CD14-positive monocyte (primary cell): ENCODE results near the gene ICAM2. TPM values are rescaled to one million over a fixed set of nuclear protein-coding genes. Genes with fewer than 3 reads are reported as not detected.
A peak's percentile ranks its signal among the peaks of the same experiment; 100 is the strongest.

Experiments used
- DNase-seq, 3 donors: peaks; one replicate each; pipeline ENCODE4 v3.0.0-alpha.2; 2011 to 2022
- H2AFZ ChIP-seq: 2 replicates; pipeline ENCODE4 v1.6.0; 2012; ENCODE audit warnings: mild to moderate bottlenecking, low read depth, low read length, inconsistent platforms; ENCODE audit not compliant: insufficient read depth, poor library complexity, severe bottlenecking
- H3K27ac ChIP-seq, 2 donors: 1 replicate in 1 of 2; 2 replicates in 1 of 2; pipeline ENCODE4 v1.5.1; 2012 to 2013; ENCODE audit warnings: low read length in 2 of 2, control low read depth in 1 of 2, inconsistent platforms in 1 of 2, low read depth in 1 of 2, mild to moderate bottlenecking in 1 of 2
- H3K27me3 ChIP-seq, 2 donors: one replicate each; pipeline versions ENCODE4 v1.6.0 to v1.6.1; 2011 to 2013; ENCODE audit warnings: low read length in 2 of 2; ENCODE audit not compliant: control insufficient read depth in 2 of 2, insufficient read depth in 2 of 2
- H3K36me3 ChIP-seq, 2 donors: replicated peaks in 1 of 2; 1 replicate in 1 of 2; 2 replicates in 1 of 2; pipeline versions ENCODE4 v1.5.1 to v1.6.1; 2012 to 2013; ENCODE audit warnings: low read length in 2 of 2, control low read depth in 1 of 2, inconsistent platforms in 1 of 2, mild to moderate bottlenecking in 1 of 2; ENCODE audit not compliant: insufficient read depth in 2 of 2, control insufficient read depth in 1 of 2
- H3K4me1 ChIP-seq, 2 donors: 1 replicate in 1 of 2; 2 replicates in 1 of 2; pipeline versions ENCODE4 v1.5.1 to v1.6.1; 2012 to 2013; ENCODE audit warnings: low read length in 2 of 2, control low read depth in 1 of 2, inconsistent platforms in 1 of 2, mild to moderate bottlenecking in 1 of 2, moderate library complexity in 1 of 2; ENCODE audit not compliant: insufficient read depth in 2 of 2, control insufficient read depth in 1 of 2
- H3K4me2 ChIP-seq: replicated peaks from 2 replicates; pipeline ENCODE3; 2012; ENCODE audit warnings: low read length, moderate library complexity, mild to moderate bottlenecking; ENCODE audit not compliant: poor library complexity, severe bottlenecking; ENCODE audit errors: extremely low read depth
- H3K4me3 ChIP-seq, 3 experiments: fragments of 200-600 bp in 1 of 3; sonication (generic) in 1 of 3; replicated peaks in 1 of 3; 1 replicate in 2 of 3; 2 replicates in 1 of 3; pipeline ENCODE4 v1.5.1; 2011 to 2013; ENCODE audit warnings: low read length in 3 of 3, mild to moderate bottlenecking in 3 of 3, control low read depth in 2 of 3, low read depth in 2 of 3, inconsistent platforms in 1 of 3, moderate library complexity in 1 of 3
- H3K79me2 ChIP-seq: 2 replicates; pipeline ENCODE4 v1.6.0; 2012; ENCODE audit warnings: mild to moderate bottlenecking, control low read depth, inconsistent platforms, low read length, moderate library complexity; ENCODE audit not compliant: insufficient read depth
- H3K9ac ChIP-seq: 2 replicates; pipeline ENCODE4 v1.6.0; 2017; ENCODE audit warnings: low read length, mild to moderate bottlenecking; ENCODE audit not compliant: insufficient read depth, poor library complexity, severe bottlenecking
- H3K9me3 ChIP-seq, 2 donors: replicated peaks in 1 of 2; 1 replicate in 1 of 2; 2 replicates in 1 of 2; pipeline versions ENCODE4 v1.5.1 to v1.6.1; 2012 to 2013; ENCODE audit warnings: low read length in 2 of 2, control low read depth in 1 of 2; ENCODE audit not compliant: control insufficient read depth in 1 of 2, insufficient read depth in 1 of 2
- H4K20me1 ChIP-seq: 2 replicates; pipeline ENCODE4 v1.6.0; 2012; ENCODE audit warnings: mild to moderate bottlenecking, low read length, control low read depth, moderate library complexity; ENCODE audit not compliant: insufficient read depth
- H3K27ac Mint-ChIP-seq, 7 donors: one replicate each; pipeline ENCODE4 v1.8.0; 2020; ENCODE audit warnings: mild to moderate bottlenecking in 7 of 7, mixed read lengths in 7 of 7, moderate library complexity in 6 of 7, inconsistent platforms in 2 of 7
- H3K27me3 Mint-ChIP-seq, 3 donors: one replicate each; pipeline ENCODE4 v1.8.0; 2021 to 2022; ENCODE audit warnings: low read depth in 3 of 3, mild to moderate bottlenecking in 3 of 3, mixed read lengths in 3 of 3, moderate library complexity in 3 of 3, inconsistent platforms in 1 of 3
- H3K36me3 Mint-ChIP-seq, 2 donors: one replicate each; pipeline ENCODE4 v1.8.0; 2020; ENCODE audit warnings: mixed read lengths in 2 of 2, inconsistent platforms in 1 of 2, mild to moderate bottlenecking in 1 of 2
- H3K4me1 Mint-ChIP-seq: one replicate; pipeline ENCODE4 v1.8.0; 2020; ENCODE audit warnings: mild to moderate bottlenecking, mixed read lengths
- H3K4me3 Mint-ChIP-seq, 2 donors: one replicate each; pipeline ENCODE4 v1.8.0; 2020; ENCODE audit warnings: mild to moderate bottlenecking in 2 of 2, mixed read lengths in 2 of 2, moderate library complexity in 1 of 2
- H3K9me3 Mint-ChIP-seq, 7 donors: one replicate each; pipeline ENCODE4 v1.8.0; 2020 to 2022; ENCODE audit warnings: mixed read lengths in 7 of 7, mild to moderate bottlenecking in 6 of 7, moderate library complexity in 6 of 7, inconsistent platforms in 2 of 7
- WGBS: methylation state at CpG from one replicate; pipeline ENCODE4 v1.1.5; 2013; ENCODE audit warnings: missing lambda C conversion rate; ENCODE audit not compliant: insufficient coverage; 5-methylcytosine and 5-hydroxymethylcytosine counted together
- intact Hi-C, 2 donors: fragments of 100-400 bp; cut with micrococcal nuclease; formaldehyde crosslinking; loops; one replicate each; pipeline versions ENCODE4 v1.15.0 to v1.15.1; 2023
- polyA plus RNA-seq, 3 donors: library from polyadenylated mRNA; depleted of rRNA in 1 of 3; unstranded in 2 of 3; stranded (reverse) in 1 of 3; fragments of 300-500 nt in 2 of 3; fragments of >200 nt in 1 of 3; fragmentation: Illumina TruSeq in 2 of 3; gene quantifications; 1 replicate in 2 of 3; 2 replicates in 1 of 3; pipeline ENCODE4 v1.2.3, GENCODE V29; 2012 to 2021
- TF ChIP-seq, protein P1 (sequence below): fragments of 200-600 bp; IDR thresholded peaks from one replicate; pipeline ENCODE4 v1.8.0; 2022; ENCODE audit warnings: antibody characterized with exemption, mild to moderate bottlenecking

ICAM2 gene
- polyA plus RNA-seq, 3 donors, result 111 to 186 (median 174) TPM

DNA sequence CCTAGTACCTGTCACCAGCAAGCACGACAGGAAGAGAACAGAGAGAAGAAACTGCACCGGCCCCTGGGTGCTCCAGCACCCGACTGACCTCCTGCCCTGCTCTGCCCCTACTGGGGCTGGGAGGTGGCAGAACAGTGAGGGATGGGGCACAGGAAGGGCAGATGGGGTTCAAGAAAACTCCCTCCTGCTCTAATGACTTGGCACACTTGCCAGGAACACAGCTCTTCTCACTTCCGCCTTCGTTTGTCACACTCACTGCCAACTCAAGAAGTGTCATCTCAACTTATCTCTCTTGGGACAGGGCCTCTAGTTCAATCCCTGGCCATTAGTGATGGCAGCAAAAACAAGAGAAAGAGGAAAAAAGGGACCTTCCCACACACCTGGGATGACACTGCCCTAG is 42.7 kb upstream of the ICAM2 start:
- Mint-ChIP-seq H3K27me3 (peaks cover 0 to 2% (median 0%) of the 10 kb centered on the region in 3 donors), H3K4me3 (peak overlapping the region; percentile 51 to 65), H3K27ac (peak overlapping the region; percentile 90 to 98 (median 92)), H3K4me1 (peaks cover 71% of the 10 kb centered on the region), H3K36me3 (peaks cover 82 to 87% of the 10 kb centered on the region in 2 donors), H3K9me3 (no peaks in the 10 kb centered on the region)
- H4K20me1 ChIP-seq, result no peaks in the 10 kb centered on the region
- no peak overlapping the region for H3K9ac ChIP-seq
- peak overlapping the region; percentile 45 for H3K4me2 ChIP-seq
- H3K4me3 ChIP-seq, result peak overlapping the region in 1 of 3 experiments; percentile 39
- TF ChIP-seq, protein P1, sequence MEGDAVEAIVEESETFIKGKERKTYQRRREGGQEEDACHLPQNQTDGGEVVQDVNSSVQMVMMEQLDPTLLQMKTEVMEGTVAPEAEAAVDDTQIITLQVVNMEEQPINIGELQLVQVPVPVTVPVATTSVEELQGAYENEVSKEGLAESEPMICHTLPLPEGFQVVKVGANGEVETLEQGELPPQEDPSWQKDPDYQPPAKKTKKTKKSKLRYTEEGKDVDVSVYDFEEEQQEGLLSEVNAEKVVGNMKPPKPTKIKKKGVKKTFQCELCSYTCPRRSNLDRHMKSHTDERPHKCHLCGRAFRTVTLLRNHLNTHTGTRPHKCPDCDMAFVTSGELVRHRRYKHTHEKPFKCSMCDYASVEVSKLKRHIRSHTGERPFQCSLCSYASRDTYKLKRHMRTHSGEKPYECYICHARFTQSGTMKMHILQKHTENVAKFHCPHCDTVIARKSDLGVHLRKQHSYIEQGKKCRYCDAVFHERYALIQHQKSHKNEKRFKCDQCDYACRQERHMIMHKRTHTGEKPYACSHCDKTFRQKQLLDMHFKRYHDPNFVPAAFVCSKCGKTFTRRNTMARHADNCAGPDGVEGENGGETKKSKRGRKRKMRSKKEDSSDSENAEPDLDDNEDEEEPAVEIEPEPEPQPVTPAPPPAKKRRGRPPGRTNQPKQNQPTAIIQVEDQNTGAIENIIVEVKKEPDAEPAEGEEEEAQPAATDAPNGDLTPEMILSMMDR, result no peak
- peaks cover 49 to 75% of the 10 kb centered on the region in 2 donors for H3K36me3 ChIP-seq
- H3K27me3 ChIP-seq, result no peaks in the 10 kb centered on the region
- H3K4me1 ChIP-seq, result peaks cover 50 to 65% of the 10 kb centered on the region in 2 donors
- no peaks in the 10 kb centered on the region for H3K9me3 ChIP-seq
- DNase-seq, result peak; percentile 74 to 91 (median 79)
- no peaks in the 10 kb centered on the region for H3K79me2 ChIP-seq
- H2AFZ ChIP-seq, result no peak overlapping the region
- peak overlapping the region; percentile 71 to 79 for H3K27ac ChIP-seq
- intact Hi-C loops, result loop anchor here (2.0 to 5.0 kb wide), 3 partner anchors 14 to 69 kb away; partner anchors contain the start of gene ERN1 (in 1 of the 2)
- WGBS, result no CpG with 5 or more reads among the region's 5 CpGs

DNA sequence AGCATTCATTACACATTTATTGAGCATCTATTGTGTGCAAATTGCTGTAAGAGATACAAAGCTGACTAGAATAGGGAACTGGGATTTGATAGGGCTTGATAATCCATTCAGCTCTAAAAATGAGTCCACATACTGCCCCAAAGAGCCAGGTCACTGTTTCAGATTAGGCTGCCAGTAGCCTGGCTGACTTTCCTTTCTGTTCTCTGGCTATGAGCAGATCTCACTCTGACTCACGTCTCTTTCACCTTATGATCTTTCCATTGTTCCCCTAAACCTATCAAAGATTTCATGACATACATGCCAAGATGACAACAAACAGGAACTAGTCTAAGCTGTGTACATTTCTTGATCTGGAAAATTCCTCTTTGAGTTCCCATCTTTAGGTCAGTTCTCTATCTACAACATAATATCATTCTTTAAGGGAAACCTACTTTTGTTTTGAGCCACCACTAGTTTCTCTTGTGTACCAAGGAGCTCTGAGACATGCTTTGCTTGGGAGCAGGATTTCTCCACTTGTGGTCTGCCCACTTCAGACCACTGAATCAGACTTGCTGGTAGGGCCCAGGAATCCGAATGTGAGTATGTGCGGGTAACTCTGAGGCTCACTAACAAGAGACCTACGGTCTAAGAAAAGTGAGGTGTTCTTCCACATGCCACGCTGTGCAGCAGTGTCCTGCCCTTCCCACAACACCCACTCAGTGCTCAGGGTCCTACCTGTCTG is 40.9 kb upstream of the ICAM2 start:
- Mint-ChIP-seq H3K27me3 (peaks cover 0 to 2% (median 0%) of the 10 kb centered on the region in 3 donors), H3K36me3 (peaks cover 81 to 87% of the 10 kb centered on the region in 2 donors)
- intact Hi-C loops, result loop anchor here (2.0 to 5.0 kb wide), 3 partner anchors 56 to 71 kb away; partner anchors contain the start of gene ERN1 (in 2 of the 2)

More for the DNA sequence above, 40.9 kb upstream of the ICAM2 start:
- Mint-ChIP-seq H3K4me1 (peaks cover 57% of the 10 kb centered on the region), H3K4me3 (no peak overlapping the region), H3K27ac (peak overlapping the region; percentile 78 to 92 (median 91)), H3K9me3 (no peaks in the 10 kb centered on the region)
- 83% methylated on average over 4 of the region's 5 CpGs for WGBS
- DNase-seq, result peak; percentile 72 to 91 (median 75)
- H3K27ac ChIP-seq, result peak overlapping the region; percentile 67 to 71
- H4K20me1 ChIP-seq, result no peaks in the 10 kb centered on the region
- H3K4me2 ChIP-seq, result no peak overlapping the region
- peaks cover 50 to 54% of the 10 kb centered on the region in 2 donors for H3K4me1 ChIP-seq
- H3K9me3 ChIP-seq, result no peaks in the 10 kb centered on the region
- H3K4me3 ChIP-seq, result no peak overlapping the region
- H3K36me3 ChIP-seq, result peaks cover 46 to 75% of the 10 kb centered on the region in 2 donors
- no peak overlapping the region for H3K9ac ChIP-seq
- no peaks in the 10 kb centered on the region for H3K79me2 ChIP-seq
- TF ChIP-seq, protein P1, result no peak
- no peak overlapping the region for H2AFZ ChIP-seq
- H3K27me3 ChIP-seq, result no peaks in the 10 kb centered on the region
